Stimulated activated CD8-positive, alpha-beta memory T cell treated with anti-CD3 and anti-CD28 coated beads, Interleukin-12 subunit alpha, Interleukin-12 subunit beta, amount 100 ng/mL, for 1 hour (primary cell): Measurements from ENCODE around the gene RNU2-1.
"Not testable (repeated sequence)": the region's sequence is repeated elsewhere in the genome, so short reads cannot be mapped to it uniquely, and the experiment has no call there.

Experiments
- DNase-seq: peaks from one replicate; pipeline ENCODE4 v3.0.0-alpha.2; 2020; ENCODE audit warnings: low read depth

RNU2-1 gene

GRCh38 chr17:43216369-43216761 lies 17.4 kb downstream of the RNU2-1 start:
- DNase-seq, result no peak

DNA sequence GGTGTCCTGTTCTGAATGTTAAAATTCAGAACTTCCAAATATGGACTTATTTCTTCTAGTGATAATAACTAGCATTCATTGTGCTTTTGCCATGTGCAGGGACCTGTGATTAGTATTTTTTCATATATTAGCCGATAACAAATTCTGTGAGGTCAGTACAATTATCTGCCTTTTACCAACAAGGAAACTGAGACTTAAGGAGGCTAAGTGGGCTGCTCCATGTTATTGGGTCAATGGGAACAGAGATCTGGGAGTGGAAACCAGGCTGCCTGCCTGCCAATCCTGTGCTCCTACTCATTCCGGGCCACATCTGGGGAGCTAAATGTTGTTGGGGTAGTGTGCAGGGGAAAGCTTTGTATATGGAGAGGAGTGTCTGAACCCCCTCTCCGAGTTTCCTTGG lies 18.4 kb downstream of the RNU2-1 start:
- DNase-seq, result no peak

DNA sequence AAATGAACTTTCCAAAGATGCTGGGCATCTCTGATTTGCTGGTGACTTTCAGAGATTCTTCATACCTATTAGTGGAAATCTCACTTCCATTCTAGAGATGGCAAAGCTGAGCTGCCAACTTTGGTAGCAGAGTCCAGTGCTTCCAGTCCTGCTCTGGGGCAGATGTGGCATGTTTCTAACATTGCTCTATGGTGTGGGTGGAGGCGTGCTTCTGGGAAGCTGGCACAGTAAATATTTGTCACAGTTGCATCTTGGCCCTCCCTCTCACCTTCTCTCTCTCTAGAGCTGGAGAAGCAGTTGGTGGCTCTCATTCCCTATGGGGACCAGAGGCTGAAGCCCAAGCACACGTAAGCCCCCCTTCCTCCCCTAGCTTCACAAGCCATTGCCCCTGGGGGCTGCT lies 20.2 kb downstream of the RNU2-1 start:
- DNase-seq, result no peak

DNA sequence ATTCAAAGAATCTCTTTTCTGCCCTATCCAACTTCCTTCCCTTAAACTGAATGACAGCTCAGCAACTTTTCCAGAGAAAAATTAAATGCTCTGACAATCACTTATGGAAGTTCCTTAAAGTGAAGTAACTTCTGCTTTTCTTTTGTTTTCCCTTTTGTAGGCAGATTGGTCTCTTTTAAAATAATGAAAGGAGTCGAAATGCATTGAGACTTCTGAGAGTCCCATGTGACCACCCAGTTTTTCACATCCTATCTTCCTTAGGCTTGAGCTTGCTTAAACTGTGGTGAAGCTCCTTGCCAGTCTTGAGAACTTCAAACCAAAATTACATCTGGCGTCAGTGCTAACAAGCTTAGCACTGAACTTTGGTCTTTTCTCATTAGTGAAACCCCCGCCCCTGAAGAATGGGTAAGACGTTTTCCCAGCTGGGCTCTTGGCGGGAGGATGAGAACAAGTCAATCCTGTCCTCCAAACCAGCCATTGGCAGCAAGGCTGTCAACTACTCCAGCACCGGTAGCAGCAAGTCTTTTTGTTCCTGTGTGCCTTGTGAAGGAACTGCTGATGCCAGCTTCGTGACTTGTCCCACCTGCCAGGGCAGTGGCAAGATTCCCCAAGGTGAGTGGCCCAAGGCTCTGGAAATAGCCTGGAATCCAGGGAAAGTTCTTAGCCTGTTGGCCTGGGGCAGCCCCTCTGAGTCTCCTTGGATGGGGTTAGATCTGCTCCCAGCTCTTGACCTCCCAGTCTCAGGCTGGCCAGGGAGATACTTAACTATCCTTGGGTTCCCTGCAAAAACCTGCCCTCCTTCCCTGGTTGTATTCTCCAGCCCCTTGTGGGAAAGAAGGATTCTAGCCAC lies 20.9 kb downstream of the RNU2-1 start:
- no peak for DNase-seq

- peak; percentile 61 for DNase-seq
Measured at GRCh38 chr17:43211480-43212402, 22.0 kb downstream of the RNU2-1 start, which contains the start of gene TMEM106A. Gene TMEM106A (plus strand): TSS chr17:43211875. CDS start chr17:43213042, 1,167 bp downstream.

DNA sequence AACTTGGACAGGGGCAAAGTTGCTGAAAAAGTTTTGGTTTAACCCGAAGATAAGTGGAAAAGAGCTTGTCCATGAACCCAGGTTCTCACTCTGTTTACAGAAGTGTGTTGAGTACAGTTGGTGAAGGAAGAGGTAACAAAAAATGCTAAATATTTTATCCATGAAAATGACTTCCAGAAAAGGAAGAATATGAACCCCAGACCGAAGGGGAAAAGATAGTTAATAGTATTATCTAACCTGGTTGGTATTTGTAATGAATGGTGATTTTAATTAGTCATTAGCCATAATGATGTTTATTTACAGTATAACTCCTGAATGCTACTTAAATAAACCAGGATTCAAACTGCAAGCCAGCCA lies 22.7 kb downstream of the RNU2-1 start:
- DNase-seq, result no peak

DNA sequence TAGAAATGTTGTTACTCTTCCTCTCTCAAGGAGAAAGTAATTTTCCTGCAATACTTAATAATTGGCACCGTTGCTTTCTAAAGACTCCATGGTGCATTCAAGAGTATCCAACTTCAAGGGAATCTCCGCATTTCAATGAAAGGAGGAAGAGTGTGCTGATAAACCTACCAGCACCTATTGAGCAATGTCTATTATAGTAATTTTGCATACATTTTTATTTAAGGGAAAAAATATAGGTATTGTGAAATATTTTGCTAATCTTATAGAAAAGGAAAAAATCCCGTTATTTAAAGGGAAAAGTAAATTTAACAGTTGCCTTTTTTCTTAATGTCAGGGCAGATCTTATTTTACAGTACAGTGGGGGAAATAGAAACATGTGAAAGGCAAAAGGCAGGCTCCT lies 23.2 kb downstream of the RNU2-1 start:
- DNase-seq, result no peak

DNA sequence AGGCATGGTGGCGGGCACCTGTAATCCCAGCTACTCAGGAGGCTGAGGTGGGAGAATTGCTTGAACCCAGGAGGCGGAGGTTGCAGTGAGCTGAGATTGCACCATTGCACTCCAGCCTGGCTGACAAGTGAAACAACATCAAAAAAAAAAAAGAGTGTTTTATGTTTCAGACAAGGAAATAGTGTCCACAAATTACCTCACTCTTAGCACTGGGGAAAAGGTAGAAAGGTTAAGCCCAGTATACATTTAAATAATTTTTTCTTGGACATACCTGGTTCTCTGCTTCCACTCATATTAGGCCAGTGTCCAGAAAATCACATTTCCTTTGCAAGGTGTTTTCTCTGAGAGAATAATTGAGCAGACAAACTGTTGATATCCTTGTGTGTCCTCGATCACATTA lies 30.8 kb downstream of the RNU2-1 start:
- not testable (repeated sequence) for DNase-seq

DNA sequence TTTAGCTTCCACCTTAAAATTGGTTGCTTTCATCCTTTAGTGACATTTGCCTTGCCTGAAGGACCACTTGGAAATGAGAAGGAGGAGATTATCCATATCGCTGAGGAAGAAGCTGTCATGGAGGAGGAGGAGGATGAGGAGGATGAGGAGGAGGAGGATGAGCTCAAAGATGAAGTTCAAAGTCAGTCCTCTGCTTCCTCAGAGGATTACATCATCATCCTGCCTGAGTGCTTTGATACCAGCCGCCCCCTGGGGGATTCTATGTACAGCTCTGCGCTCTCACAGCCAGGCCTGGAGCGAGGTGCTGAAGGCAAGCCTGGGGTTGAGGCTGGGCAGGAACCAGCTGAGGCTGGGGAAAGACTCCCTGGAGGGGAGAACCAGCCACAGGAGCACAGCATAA lies 33.6 kb downstream of the RNU2-1 start:
- DNase-seq, result no peak

GRCh38 chr17:43199633-43200032 lies 34.1 kb downstream of the RNU2-1 start:
- DNase-seq, result no peak

DNA sequence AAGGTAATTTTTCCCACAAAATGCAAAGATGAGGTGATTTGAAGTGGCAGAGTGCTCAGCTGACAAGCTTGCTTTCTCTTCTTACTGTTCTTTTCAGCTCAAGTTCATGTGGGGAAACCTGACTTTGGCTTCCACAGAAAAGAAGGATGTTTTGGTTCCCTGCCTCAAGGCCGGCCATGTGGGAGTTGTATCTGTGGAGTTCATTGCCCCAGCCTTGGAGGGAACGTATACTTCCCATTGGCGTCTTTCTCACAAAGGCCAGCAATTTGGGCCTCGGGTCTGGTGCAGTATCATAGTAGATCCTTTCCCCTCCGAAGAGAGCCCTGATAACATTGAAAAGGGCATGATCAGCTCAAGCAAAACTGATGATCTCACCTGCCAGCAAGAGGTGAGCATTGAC lies 40.5 kb downstream of the RNU2-1 start:
- DNase-seq, result no peak

GRCh38 chr17:43186656-43187055 lies 47.1 kb downstream of the RNU2-1 start:
- not testable (repeated sequence) for DNase-seq

GRCh38 chr17:43183921-43184320 lies 49.9 kb downstream of the RNU2-1 start:
- no peak for DNase-seq
